Measurements from ENCODE around the gene LSM14A.
"Not testable (repeated sequence)": the region's sequence is repeated elsewhere in the genome, so short reads cannot be mapped to it uniquely, and the experiment has no call there.

LSM14A gene

GRCh38 chr19:34232566-34233481 is 60.5 kb downstream of the LSM14A start:
- DNase-seq, result no peak

GRCh38 chr19:34235425-34235940 is 63.2 kb downstream of the LSM14A start:
- no peak for DNase-seq

- DNase-seq, result no peak
Observed at GRCh38 chr19:34236035-34236987, 64.0 kb downstream of the LSM14A start.

- no peak for DNase-seq
Observed at GRCh38 chr19:34237283-34237682, 65.0 kb downstream of the LSM14A start.

DNA sequence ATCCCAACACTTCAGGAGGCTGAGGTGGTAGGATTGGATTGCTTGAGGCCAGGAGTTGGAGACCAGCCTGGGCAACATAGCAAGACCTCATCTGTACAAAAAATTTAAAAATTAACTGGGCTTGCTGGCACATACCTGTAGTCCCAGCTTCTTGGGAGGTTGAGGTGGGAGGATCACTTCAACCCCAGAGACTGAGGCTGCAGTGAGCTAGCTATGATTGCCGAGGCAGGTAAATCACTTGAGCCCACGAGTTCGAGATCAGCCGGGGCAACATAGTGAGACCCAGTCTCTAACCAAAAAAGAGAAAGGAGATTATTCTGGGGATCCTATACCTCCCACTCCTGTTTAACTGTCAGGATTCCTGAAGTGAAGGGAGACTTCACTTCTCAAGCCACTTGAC is 65.6 kb downstream of the LSM14A start:
- no peak for DNase-seq

GRCh38 chr19:34241513-34242337 is 69.4 kb downstream of the LSM14A start:
- DNase-seq, result no peak

GRCh38 chr19:34243138-34243875 is 71.0 kb downstream of the LSM14A start:
- DNase-seq, result not testable (repeated sequence)

GRCh38 chr19:34243876-34244578 is 71.7 kb downstream of the LSM14A start:
- DNase-seq, result no peak

GRCh38 chr19:34244611-34245299 is 72.5 kb downstream of the LSM14A start:
- DNase-seq, result no peak

DNA sequence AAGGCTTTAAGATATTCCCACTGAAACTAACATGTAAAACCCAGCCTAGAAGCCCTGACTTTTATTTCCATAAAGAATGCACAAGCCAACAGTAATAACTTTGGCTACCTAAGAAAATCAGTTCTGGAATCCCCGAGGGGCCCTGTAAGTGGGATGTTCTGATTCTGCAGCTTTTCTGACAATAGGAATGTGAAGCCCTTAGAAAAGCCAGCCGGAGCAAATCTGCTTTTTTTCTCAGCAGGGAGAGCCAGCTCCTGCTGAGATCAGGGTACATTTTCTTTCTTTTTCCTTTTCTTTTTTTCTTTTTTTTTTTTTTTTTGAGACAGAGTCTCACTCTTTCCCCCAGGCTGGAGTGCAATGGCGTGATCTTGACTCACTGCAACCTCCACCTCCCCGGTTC is 74.0 kb downstream of the LSM14A start:
- DNase-seq, result no peak

GRCh38 chr19:34248941-34249340 is 76.6 kb downstream of the LSM14A start:
- no peak for DNase-seq

GRCh38 chr19:34253167-34253566 is 80.9 kb downstream of the LSM14A start:
- DNase-seq, result not testable (repeated sequence)

GRCh38 chr19:34253681-34254045 is 81.4 kb downstream of the LSM14A start:
- not testable (repeated sequence) for DNase-seq

- DNase-seq, result peak; percentile 74
Observed at GRCh38 chr19:34254046-34254697, 81.9 kb downstream of the LSM14A start, which contains the start of gene GARRE1. TSS of gene GARRE1 (plus strand) at chr19:34254554. CDS start at chr19:34300474, 45,920 bp downstream.

GRCh38 chr19:34254698-34255432 is 82.6 kb downstream of the LSM14A start:
- DNase-seq, result peak; percentile 36

GRCh38 chr19:34255546-34255945 is 83.2 kb downstream of the LSM14A start:
- no peak for DNase-seq

DNA sequence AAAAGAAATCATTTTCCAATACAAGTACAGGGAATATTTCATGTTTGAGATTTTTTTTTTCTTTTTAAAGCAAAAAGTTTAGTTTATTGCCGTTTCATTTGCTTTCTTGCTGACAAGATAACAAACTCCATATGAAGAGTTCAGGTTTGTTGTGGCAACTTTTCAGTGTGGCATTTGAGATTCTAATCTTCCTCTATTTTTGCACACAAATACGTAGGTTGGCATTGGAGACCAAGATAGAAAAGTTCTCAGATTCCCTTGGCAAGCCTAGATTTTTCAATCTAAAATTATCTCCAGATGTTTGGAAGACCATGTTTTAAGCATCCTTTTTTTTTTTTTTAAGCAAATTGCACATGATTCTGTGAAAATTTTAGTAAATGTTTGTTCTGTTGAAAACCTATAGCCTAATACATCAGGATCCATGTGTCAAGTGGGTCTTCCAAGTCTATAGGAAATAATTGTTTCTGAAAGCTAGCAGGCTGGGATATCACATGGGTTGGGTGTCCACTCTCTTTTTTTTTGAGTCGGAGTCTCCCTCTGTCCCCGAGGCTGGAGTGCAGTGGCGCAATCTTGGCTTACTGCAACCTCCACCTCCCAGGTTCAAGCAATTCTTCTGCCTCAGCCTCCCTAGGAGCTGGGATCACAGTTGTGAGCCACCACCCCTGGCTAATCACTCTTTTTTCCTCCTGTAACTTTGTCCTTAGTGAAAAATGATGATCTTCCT is 84.7 kb downstream of the LSM14A start:
- no peak for DNase-seq

GRCh38 chr19:34257559-34257924 is 85.2 kb downstream of the LSM14A start:
- DNase-seq, result no peak

All from activated gamma-delta T cell (primary cell).